GM23338 (cell line): ENCODE data around the gene C1orf74.

Experiments
- JUNB ChIP-seq: IDR thresholded peaks from one replicate; pipeline ENCODE4 v1.6.1; 2016; ENCODE audit warnings: antibody characterized with exemption; ENCODE audit not compliant: unreplicated experiment
- TF ChIP-seq, protein P1 (sequence below), 2 experiments: fragments of 200-600 bp in 1 of 2; sonication (generic) in 1 of 2; conservative IDR thresholded peaks; 2 replicates each; pipeline versions ENCODE4 v1.5.1 to v1.6.1; 2016 to 2017; ENCODE audit warnings: antibody characterized with exemption in 2 of 2, low read depth in 2 of 2, mild to moderate bottlenecking in 2 of 2, moderate library complexity in 1 of 2

GRCh38 chr1:209777587-209777986, 6.8 kb downstream of the C1orf74 start:
- TF ChIP-seq, protein P1, sequence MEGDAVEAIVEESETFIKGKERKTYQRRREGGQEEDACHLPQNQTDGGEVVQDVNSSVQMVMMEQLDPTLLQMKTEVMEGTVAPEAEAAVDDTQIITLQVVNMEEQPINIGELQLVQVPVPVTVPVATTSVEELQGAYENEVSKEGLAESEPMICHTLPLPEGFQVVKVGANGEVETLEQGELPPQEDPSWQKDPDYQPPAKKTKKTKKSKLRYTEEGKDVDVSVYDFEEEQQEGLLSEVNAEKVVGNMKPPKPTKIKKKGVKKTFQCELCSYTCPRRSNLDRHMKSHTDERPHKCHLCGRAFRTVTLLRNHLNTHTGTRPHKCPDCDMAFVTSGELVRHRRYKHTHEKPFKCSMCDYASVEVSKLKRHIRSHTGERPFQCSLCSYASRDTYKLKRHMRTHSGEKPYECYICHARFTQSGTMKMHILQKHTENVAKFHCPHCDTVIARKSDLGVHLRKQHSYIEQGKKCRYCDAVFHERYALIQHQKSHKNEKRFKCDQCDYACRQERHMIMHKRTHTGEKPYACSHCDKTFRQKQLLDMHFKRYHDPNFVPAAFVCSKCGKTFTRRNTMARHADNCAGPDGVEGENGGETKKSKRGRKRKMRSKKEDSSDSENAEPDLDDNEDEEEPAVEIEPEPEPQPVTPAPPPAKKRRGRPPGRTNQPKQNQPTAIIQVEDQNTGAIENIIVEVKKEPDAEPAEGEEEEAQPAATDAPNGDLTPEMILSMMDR (conservative IDR thresholded peaks at IDR 0.05; ENCODE audit: low read depth in 2 of 2) = no peak
- no peak for TF ChIP-seq JUNB
